Hepatocyte (in vitro differentiated cells): Measurements from ENCODE around the gene SLC44A3. TPM values are rescaled to one million over a fixed set of nuclear protein-coding genes. Genes with fewer than 3 reads are reported as not detected.
"Not testable (repeated sequence)": the region's sequence is repeated elsewhere in the genome, so short reads cannot be mapped to it uniquely, and the experiment has no call there.

Experiments used
- DNase-seq: peaks from one replicate; pipeline ENCODE4 v3.0.0-alpha.2; 2016; ENCODE audit warnings: low spot score
- H2AFZ ChIP-seq: fragments of 200-600 bp; sonication (generic); 2 replicates; pipeline ENCODE4 v1.6.0; 2016; ENCODE audit warnings: antibody characterized with exemption, mild to moderate bottlenecking
- H3K27ac ChIP-seq: fragments of 200-600 bp; sonication (generic); 2 replicates; pipeline ENCODE4 v1.5.1; 2016; ENCODE audit warnings: mild to moderate bottlenecking
- H3K27me3 ChIP-seq: fragments of 200-600 bp; sonication (generic); 2 replicates; pipeline ENCODE4 v1.6.1; 2016
- H3K36me3 ChIP-seq: fragments of 200-600 bp; sonication (generic); replicated peaks from 2 replicates; pipeline ENCODE4 v1.5.1; 2016; ENCODE audit warnings: low read depth; ENCODE audit not compliant: insufficient read depth
- H3K4me1 ChIP-seq: fragments of 200-600 bp; sonication (generic); 2 replicates; pipeline ENCODE4 v1.5.1; 2016; ENCODE audit warnings: mild to moderate bottlenecking, moderate library complexity; ENCODE audit not compliant: insufficient read depth
- H3K4me2 ChIP-seq: fragments of 200-600 bp; sonication (generic); 2 replicates; pipeline ENCODE4 v1.6.0; 2016
- H3K4me3 ChIP-seq: fragments of 200-600 bp; sonication (generic); 2 replicates; pipeline ENCODE4 v1.5.1; 2016; ENCODE audit warnings: mild to moderate bottlenecking
- H3K79me2 ChIP-seq: fragments of 200-600 bp; sonication (generic); 2 replicates; pipeline ENCODE4 v1.6.0; 2017; ENCODE audit warnings: mild to moderate bottlenecking
- H3K9me2 ChIP-seq: fragments of 200-600 bp; sonication (generic); replicated peaks from 2 replicates; pipeline ENCODE4 v1.6.0; 2017; ENCODE audit warnings: mild to moderate bottlenecking; ENCODE audit not compliant: insufficient read depth
- H3K9me3 ChIP-seq: fragments of 200-600 bp; sonication (generic); 2 replicates; pipeline ENCODE4 v1.5.1; 2016; ENCODE audit warnings: low read depth, mild to moderate bottlenecking
- H4K20me1 ChIP-seq: fragments of 200-600 bp; sonication (generic); 2 replicates; pipeline ENCODE4 v1.6.0; 2016; ENCODE audit warnings: mild to moderate bottlenecking; ENCODE audit not compliant: insufficient read depth, poor library complexity, severe bottlenecking
- CTCF ChIP-seq: fragments of 200-600 bp; sonication (generic); IDR thresholded peaks from 2 replicates; pipeline ENCODE4 v1.5.1; 2016; ENCODE audit warnings: antibody characterized with exemption, mild to moderate bottlenecking; ENCODE audit not compliant: poor library complexity
- EZH2 ChIP-seq: fragments of 200-600 bp; sonication (generic); IDR thresholded peaks from 2 replicates; pipeline ENCODE4 v1.6.1; 2016; ENCODE audit warnings: antibody characterized with exemption, mild to moderate bottlenecking, borderline replicate concordance
- EZH2phosphoT487 ChIP-seq: fragments of 200-600 bp; sonication (generic); IDR thresholded peaks from one replicate; pipeline ENCODE4 v1.6.1; 2018; ENCODE audit warnings: antibody characterized with exemption, mild to moderate bottlenecking, low read depth, moderate library complexity; ENCODE audit not compliant: unreplicated experiment, severe bottlenecking
- WGBS: methylation state at CpG from one replicate; pipeline ENCODE4 v1.1.6; 2016; ENCODE audit warnings: low lambda C conversion rate; ENCODE audit errors: missing lambda C conversion rate; 5-methylcytosine and 5-hydroxymethylcytosine counted together
- polyA plus RNA-seq: library from polyadenylated mRNA; unstranded; fragments of >200 nt; fragmentation: Nextera tagmentation; extraction: Ambion mirVana; gene quantifications from 2 replicates; pipeline ENCODE4 v1.2.1, GENCODE V29; 2016
- total RNA-seq: library from RNA; depleted of rRNA; stranded (reverse); fragments of >200 nt; gene quantifications from 2 replicates; pipeline ENCODE4 v1.2.3, GENCODE V29; 2014

SLC44A3 gene
- total and polyA plus RNA-seq, 2 experiments from 2014 or later: 51.5 to 55.3 TPM

DNA sequence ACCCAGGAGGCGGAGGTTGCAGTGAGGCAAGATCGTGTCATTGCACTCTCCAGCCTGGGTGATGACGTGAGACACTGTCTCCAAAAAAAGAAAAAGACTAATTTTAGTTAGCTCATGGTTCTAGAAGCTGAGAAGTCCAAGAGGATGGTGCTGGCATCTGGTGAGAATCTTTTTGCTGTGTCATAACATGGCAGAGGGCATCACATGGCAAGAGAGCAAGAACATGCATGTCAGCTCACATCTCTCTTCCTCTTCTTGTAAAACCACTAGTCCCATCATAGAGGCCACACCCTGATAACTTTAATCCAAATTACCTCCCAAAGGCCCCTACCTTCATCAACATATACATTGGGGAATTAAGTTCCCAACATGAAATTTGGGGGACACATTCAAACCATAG is 120.6 kb downstream of the SLC44A3 start:
- no peaks in the 10 kb centered on the region for H3K9me2 ChIP-seq
- H3K79me2 ChIP-seq: no peaks in the 10 kb centered on the region
- H3K36me3 ChIP-seq: no peaks in the 10 kb centered on the region
- no peak overlapping the region for H3K27ac ChIP-seq
- WGBS: 95% methylated on average over 3 of the region's 3 CpGs
- DNase-seq: no peak
- no peak overlapping the region for H2AFZ ChIP-seq
- TF ChIP-seq EZH2: no peak
- TF ChIP-seq EZH2phosphoT487: no peak
- no peak for TF ChIP-seq CTCF
- no peaks in the 10 kb centered on the region for H3K27me3 ChIP-seq
- no peak overlapping the region for H3K4me3 ChIP-seq
- no peaks in the 10 kb centered on the region for H3K9me3 ChIP-seq
- no peaks in the 10 kb centered on the region for H4K20me1 ChIP-seq
- no peak overlapping the region for H3K4me2 ChIP-seq
- H3K4me1 ChIP-seq: peaks cover 7% of the 10 kb centered on the region

GRCh38 chr1:94941480-94941879 is 121.3 kb downstream of the SLC44A3 start:
- not testable (repeated sequence) for H3K27me3 ChIP-seq, H3K36me3 ChIP-seq, H2AFZ ChIP-seq, H3K9me3 ChIP-seq, H3K4me1 ChIP-seq, H3K4me2 ChIP-seq, H3K27ac ChIP-seq, H3K9me2 ChIP-seq, H4K20me1 ChIP-seq, DNase-seq, H3K79me2 ChIP-seq, H3K4me3 ChIP-seq
- WGBS: 100% methylated on average over 1 of the region's 1 CpG

DNA sequence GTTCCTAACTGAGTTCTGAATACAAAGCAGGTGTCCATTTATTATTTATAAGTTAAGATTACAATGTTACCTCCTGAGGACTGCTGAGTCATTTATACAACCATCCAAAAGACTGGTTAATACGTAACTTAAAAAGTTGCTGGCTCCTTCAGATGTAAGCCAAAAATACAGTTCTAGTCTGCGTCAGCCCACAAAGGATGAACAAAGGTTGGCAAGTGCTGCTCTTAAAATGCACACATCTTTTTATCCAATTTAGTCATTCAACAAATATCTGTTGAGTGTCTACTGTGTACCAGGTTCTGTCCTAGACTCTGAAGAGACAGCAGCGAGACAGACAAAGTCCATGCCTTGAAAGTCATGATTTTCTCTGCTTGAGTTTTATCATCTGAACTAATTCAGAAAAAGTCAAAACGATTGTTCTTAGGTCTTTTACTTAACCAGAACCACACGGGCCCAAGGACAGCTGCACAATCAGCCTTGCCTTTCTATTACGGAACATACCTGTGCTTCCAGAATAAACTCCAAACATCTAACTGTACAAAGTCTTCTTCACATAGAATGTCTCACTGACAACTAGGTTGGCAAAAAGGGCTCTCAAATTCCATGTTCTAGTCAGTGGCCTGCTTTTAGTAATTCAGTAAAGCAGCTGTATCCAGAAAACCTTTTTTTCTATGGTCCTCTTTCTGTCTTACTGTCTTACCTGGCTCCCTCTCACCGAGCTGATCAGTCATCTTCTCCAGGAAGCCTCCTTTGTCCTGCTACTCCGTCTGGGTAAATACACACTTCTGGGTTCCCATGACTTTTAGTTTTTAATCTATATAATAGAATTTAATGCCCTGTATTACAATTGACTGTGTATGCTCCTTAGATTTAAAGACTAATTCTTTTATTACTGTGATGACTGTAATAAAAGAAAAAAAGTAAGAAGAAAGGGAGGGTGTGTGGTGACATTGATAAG is 122.3 kb downstream of the SLC44A3 start:
- no peaks in the 10 kb centered on the region for H3K9me3 ChIP-seq
- H3K4me2 ChIP-seq: no peak overlapping the region

More for the DNA sequence above, 122.3 kb downstream of the SLC44A3 start:
- TF ChIP-seq EZH2phosphoT487: no peak
- TF ChIP-seq EZH2: no peak
- TF ChIP-seq CTCF: no peak
- H3K9me2 ChIP-seq: no peaks in the 10 kb centered on the region
- no peak overlapping the region for H2AFZ ChIP-seq
- WGBS: 68% methylated on average over 8 of the region's 8 CpGs
- H3K79me2 ChIP-seq: no peaks in the 10 kb centered on the region
- H4K20me1 ChIP-seq: no peaks in the 10 kb centered on the region
- H3K27me3 ChIP-seq: no peaks in the 10 kb centered on the region
- DNase-seq: no peak
- no peaks in the 10 kb centered on the region for H3K36me3 ChIP-seq
- H3K4me3 ChIP-seq: no peak overlapping the region
- H3K4me1 ChIP-seq: peaks cover 10% of the 10 kb centered on the region
- no peak overlapping the region for H3K27ac ChIP-seq

Other genes with a start within 250 kb of the SLC44A3 start
- gene CNN3, start 106.8 kb downstream of the SLC44A3 start, total RNA-seq: 255 and 256 TPM in 2 replicates
- 416 and 420 TPM in 2 replicates for gene CNN3, start 106.8 kb downstream of the SLC44A3 start, polyA plus RNA-seq